SK-N-SH (cell line): Measurements from ENCODE around the gene CRMP1. TPM values are rescaled to one million over a fixed set of nuclear protein-coding genes. Genes with fewer than 3 reads are reported as not detected.

Experiments used
- CTCF ChIA-PET: fragments of 300-600, 350-600 bp; formaldehyde crosslinking; extraction: SDS; loops from one replicate; lab custom pipeline; 2021; lab: Yijun Ruan, JAX
- POLR2A ChIA-PET: fragments of 350-600 bp; sonication (Branson Sonifier 250); formaldehyde crosslinking; extraction: SDS; loops from one replicate; lab custom pipeline; 2020; ENCODE audit warnings: antibody characterized with exemption, inconsistent platforms; lab: Yijun Ruan, JAX
- DNase-seq: peaks from one replicate; pipeline ENCODE4 v3.0.0; 2012
- H2AFZ ChIP-seq: fragments of 200-600 bp; sonication (generic); 2 replicates; pipeline ENCODE4 v1.8.1; 2016; ENCODE audit warnings: antibody characterized with exemption, mild to moderate bottlenecking, low read depth
- H3F3A ChIP-seq: fragments of 200-600 bp; sonication (generic); replicated peaks from 2 replicates; pipeline ENCODE3; 2016; ENCODE audit warnings: antibody characterized with exemption, mild to moderate bottlenecking; ENCODE audit not compliant: insufficient read depth
- H3K27ac ChIP-seq, 2 experiments: fragments of 200-500 bp in 1 of 2; fragments of 200-600 bp in 1 of 2; sonication (Bioruptor generic) in 1 of 2; sonication (generic), shearing (Covaris generic) in 1 of 2; 2 replicates each; pipeline versions ENCODE4 v1.5.1 to v1.6.1; 2014 to 2016; ENCODE audit warnings: low read depth in 2 of 2, inconsistent platforms in 1 of 2, low read length in 1 of 2, mild to moderate bottlenecking in 1 of 2, mixed read lengths in 1 of 2
- H3K27me3 ChIP-seq: fragments of 200-600 bp; sonication (generic), shearing (Covaris generic); 2 replicates; pipeline ENCODE4 v1.6.1; 2016; ENCODE audit warnings: mixed run types; ENCODE audit not compliant: insufficient read depth
- H3K36me3 ChIP-seq, 2 experiments: fragments of 200-500 bp in 1 of 2; fragments of 200-600 bp in 1 of 2; sonication (Bioruptor generic) in 1 of 2; sonication (generic) in 1 of 2; replicated peaks in 1 of 2; 2 replicates each; pipeline versions ENCODE3 to v1.5.1; 2014 to 2016; ENCODE audit warnings: low read length in 1 of 2, mild to moderate bottlenecking in 1 of 2; ENCODE audit not compliant: insufficient read depth in 2 of 2, control insufficient read depth in 1 of 2
- H3K4me1 ChIP-seq, 2 experiments: fragments of 200-500 bp in 1 of 2; fragments of 200-600 bp in 1 of 2; sonication (Bioruptor generic) in 1 of 2; sonication (generic), shearing (Covaris generic) in 1 of 2; 2 replicates each; pipeline versions ENCODE4 v1.5.1 to v1.6.1; 2014 to 2016; ENCODE audit warnings: low read depth in 1 of 2, low read length in 1 of 2, mixed run types in 1 of 2; ENCODE audit not compliant: insufficient read depth in 2 of 2, control insufficient read depth in 1 of 2
- H3K4me2 ChIP-seq: fragments of 200-600 bp; sonication (generic), shearing (Covaris generic); 2 replicates; pipeline ENCODE4 v1.6.1; 2017; ENCODE audit warnings: mixed run types
- H3K4me3 ChIP-seq, 2 experiments: fragments of 200-500 bp in 1 of 2; fragments of 200-600 bp in 1 of 2; sonication (Bioruptor generic) in 1 of 2; sonication (generic), shearing (Covaris generic) in 1 of 2; 2 replicates each; pipeline versions ENCODE4 v1.5.1 to v1.8.1; 2014 to 2016; ENCODE audit warnings: low read depth in 2 of 2, inconsistent platforms in 1 of 2, low read length in 1 of 2, mild to moderate bottlenecking in 1 of 2, mixed read lengths in 1 of 2, moderate library complexity in 1 of 2
- H3K79me2 ChIP-seq: fragments of 200-600 bp; sonication (generic); 2 replicates; pipeline ENCODE4 v1.8.1; 2017; ENCODE audit warnings: mild to moderate bottlenecking; ENCODE audit not compliant: insufficient read depth
- H3K9ac ChIP-seq: fragments of 200-600 bp; sonication (generic); 2 replicates; pipeline ENCODE4 v1.6.1; 2017; ENCODE audit warnings: mixed run types
- H3K9me2 ChIP-seq: fragments of 200-600 bp; sonication (generic); 2 replicates; pipeline ENCODE4 v1.6.1; 2017; ENCODE audit warnings: mixed run types
- H3K9me3 ChIP-seq: fragments of 200-600 bp; sonication (generic); 2 replicates; pipeline ENCODE4 v1.6.1; 2017; ENCODE audit warnings: mixed run types, mild to moderate bottlenecking, moderate library complexity
- H4K20me1 ChIP-seq: fragments of 200-600 bp; sonication (generic); 2 replicates; pipeline ENCODE4 v1.6.1; 2017; ENCODE audit warnings: mild to moderate bottlenecking, mixed run types; ENCODE audit not compliant: insufficient read depth
- CTCF ChIP-seq: fragments of 200-600 bp; sonication (generic); IDR thresholded peaks from 2 replicates; pipeline ENCODE4 v1.6.1; 2017; ENCODE audit warnings: antibody characterized with exemption, mild to moderate bottlenecking, moderate library complexity
- ELF1 ChIP-seq: IDR thresholded peaks from 2 replicates; pipeline ENCODE4 v1.4.0; 2012
- EZH2phosphoT487 ChIP-seq: fragments of 200-600 bp; sonication (generic); IDR thresholded peaks from 2 replicates; pipeline ENCODE4 v1.6.1; 2017; ENCODE audit warnings: low read depth, mixed run types, mild to moderate bottlenecking, antibody characterized with exemption, moderate library complexity, borderline replicate concordance
- FOXJ3 ChIP-seq: sonication (generic); formaldehyde crosslinking; IDR thresholded peaks from 2 replicates; pipeline ENCODE4 v1.5.1; 2020; ENCODE audit warnings: mild to moderate bottlenecking, missing genetic modification reagents
- FOXM1 ChIP-seq: IDR thresholded peaks from 2 replicates; pipeline ENCODE4 v1.4.0; 2012; ENCODE audit warnings: low read depth, mild to moderate bottlenecking
- GABPA ChIP-seq: IDR thresholded peaks from 2 replicates; pipeline ENCODE4 v1.4.0; 2012; ENCODE audit warnings: low read depth, mild to moderate bottlenecking
- GATA2 ChIP-seq: sonication (generic); formaldehyde crosslinking; IDR thresholded peaks from 2 replicates; pipeline ENCODE4 v1.5.0; 2020; ENCODE audit warnings: mild to moderate bottlenecking, missing genetic modification reagents
- IRF3 ChIP-seq: fragments of 150-350 bp; IDR thresholded peaks from 2 replicates; pipeline ENCODE4 v1.6.1; 2016; ENCODE audit warnings: mild to moderate bottlenecking, low read depth, low read length
- MEF2A ChIP-seq: IDR thresholded peaks from 2 replicates; pipeline ENCODE4 v1.4.0; 2012; ENCODE audit warnings: low read depth, borderline replicate concordance
- MXI1 ChIP-seq: IDR thresholded peaks from 2 replicates; pipeline ENCODE4 v1.6.1; 2012; ENCODE audit warnings: mild to moderate bottlenecking, low read depth, low read length, improper control_type of control experiment
- NRF1 ChIP-seq: IDR thresholded peaks from 2 replicates; pipeline ENCODE4 v1.6.1; 2012; ENCODE audit warnings: low read depth, mild to moderate bottlenecking, low read length
- PBX3 ChIP-seq: IDR thresholded peaks from 2 replicates; pipeline ENCODE4; 2012
- POLR2AphosphoS5 ChIP-seq: IDR thresholded peaks from 2 replicates; pipeline ENCODE4 v1.6.1; 2012; ENCODE audit warnings: low read depth, low read length
- RAD21 ChIP-seq: IDR thresholded peaks from 2 replicates; pipeline ENCODE4 v1.6.1; 2012; ENCODE audit warnings: mild to moderate bottlenecking, low read length
- REST ChIP-seq: IDR thresholded peaks from 2 replicates; pipeline ENCODE4 v1.6.1; 2012; ENCODE audit warnings: mild to moderate bottlenecking, low read depth, low read length, moderate library complexity
- RXRA ChIP-seq: IDR thresholded peaks from 2 replicates; pipeline ENCODE4 v1.4.0; 2012; ENCODE audit warnings: low read depth, mild to moderate bottlenecking, borderline replicate concordance
- TEAD4 ChIP-seq: IDR thresholded peaks from 2 replicates; pipeline ENCODE4 v1.4.0; 2012; ENCODE audit warnings: mild to moderate bottlenecking, borderline replicate concordance; ENCODE audit not compliant: insufficient read depth
- USF1 ChIP-seq: IDR thresholded peaks from 2 replicates; pipeline ENCODE4 v1.4.0; 2012; ENCODE audit warnings: low read depth, borderline replicate concordance
- YY1 ChIP-seq: IDR thresholded peaks from 2 replicates; pipeline ENCODE4 v1.4.0; 2012; ENCODE audit warnings: low read depth, mild to moderate bottlenecking
- ZBTB33 ChIP-seq: IDR thresholded peaks from 2 replicates; pipeline ENCODE4 v1.4.0; 2012; ENCODE audit warnings: low read depth, borderline replicate concordance
- whole genome bisulfite sequencing: methylation state at CpG from one replicate; pipeline ENCODE4 v1.1.6; 2017; ENCODE audit warnings: low lambda C conversion rate; 5-methylcytosine and 5-hydroxymethylcytosine counted together
- polyA plus RNA-seq, 3 experiments: library from polyadenylated mRNA; depleted of rRNA; stranded (reverse); fragments of >200 nt; gene quantifications; 2 replicates each; pipeline ENCODE4 v1.2.3, GENCODE V29; 2012

The CRMP1 gene
- polyA plus RNA-seq, 1 of the 3 experiments (the other 2 are of a cell fraction), result 3.4 TPM

DNA sequence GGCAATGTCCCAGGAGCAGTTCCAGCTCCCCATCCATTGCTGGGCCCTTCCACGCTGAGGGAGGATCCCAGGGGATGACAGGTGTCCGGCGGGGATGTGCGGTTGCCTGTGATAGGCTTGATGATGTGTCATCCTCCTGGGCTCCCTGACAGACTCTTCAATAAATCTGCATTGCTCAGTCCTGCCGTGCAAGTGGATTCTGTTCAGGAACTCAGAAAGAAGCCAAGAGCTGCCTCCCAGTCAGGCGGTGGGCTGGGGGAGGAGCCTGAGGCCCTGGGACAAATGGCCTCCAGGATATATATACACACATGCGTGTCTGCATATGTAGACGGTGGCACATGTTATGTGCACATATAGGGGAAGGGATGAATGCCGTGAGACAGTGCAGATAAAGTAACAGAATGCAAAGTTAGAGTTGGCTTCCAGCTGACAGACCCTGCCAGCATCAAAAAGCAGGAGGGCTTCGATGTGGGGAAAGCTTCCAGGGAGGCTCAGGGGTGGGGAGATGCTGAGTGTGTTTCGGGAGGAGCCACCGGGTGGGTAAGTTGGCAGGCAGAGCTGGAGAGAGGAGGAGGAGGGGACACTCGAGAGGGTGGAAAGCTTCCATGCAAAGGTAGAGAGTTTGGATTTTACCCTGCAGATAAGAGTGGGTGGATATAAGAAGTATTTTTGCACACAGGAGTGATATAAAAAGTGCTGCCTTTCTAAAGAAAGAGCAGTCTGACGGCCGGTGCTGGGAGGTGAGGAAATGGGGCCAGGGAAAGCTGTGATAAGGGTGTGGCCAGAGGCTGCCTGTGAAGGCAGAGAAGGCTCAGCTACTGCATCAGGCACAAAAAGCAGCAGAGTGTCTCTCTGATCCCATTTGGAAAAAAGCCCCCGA lies 28.5 kb upstream of the CRMP1 start:
- 34% methylated on average over 14 of the region's 16 CpGs for WGBS
- no peak overlapping the region for H3K4me2 ChIP-seq
- CTCF ChIA-PET, result interaction anchor here (0.9 kb wide), 1 partner anchor 39 kb away, joined by 3 read pairs; no protein-coding TSS in a partner anchor
- H3K27me3 ChIP-seq, result no peaks in the 10 kb centered on the region
- H3K4me1 ChIP-seq, result no peaks in the 10 kb centered on the region; a peak in 1 of 4 replicates
- H3K27ac ChIP-seq, result no peak overlapping the region
- no peak overlapping the region for H3K9ac ChIP-seq
- H3K79me2 ChIP-seq, result no peaks in the 10 kb centered on the region
- no peaks in the 10 kb centered on the region for H3K36me3 ChIP-seq
- no peak overlapping the region for H3K4me3 ChIP-seq
- POLR2A ChIA-PET, result no interaction called here
- H3F3A ChIP-seq, result no peaks in the 10 kb centered on the region
- TF ChIP-seq MEF2A (no peak), GATA2 (CRISPR knock-in tag) (no peak), ELF1 (no peak), MXI1 (no peak), IRF3 (no peak), CTCF (no peak), TEAD4 (no peak), POLR2AphosphoS5 (no peak), USF1 (no peak), RAD21 (no peak), FOXM1 (no peak), ZBTB33 (no peak), RXRA (no peak), GABPA (no peak), YY1 (no peak), FOXJ3 (CRISPR knock-in tag) (no peak), NRF1 (no peak), EZH2phosphoT487 (no peak), REST (no peak), PBX3 (no peak)
- DNase-seq, result no peak
- H2AFZ ChIP-seq, result no peak overlapping the region
- H4K20me1 ChIP-seq, result no peaks in the 10 kb centered on the region
- no peaks in the 10 kb centered on the region for H3K9me3 ChIP-seq
- H3K9me2 ChIP-seq, result no peaks in the 10 kb centered on the region
